Sigmoid colon (tissue), 7 donors: Measurements from ENCODE around the gene SEC16A. TPM values are rescaled to one million over a fixed set of nuclear protein-coding genes. Genes with fewer than 3 reads are reported as not detected.
A peak's percentile ranks its signal among the peaks of the same experiment; 100 is the strongest.

Experiments used
- DNase-seq: peaks from one replicate; pipeline ENCODE4 v3.0.0-alpha.2; 2019
- H3K27ac ChIP-seq, 4 donors: fragments of 200-600 bp; sonication (generic); one replicate each; pipeline ENCODE4 v1.5.1; 2016 to 2019; ENCODE audit warnings: mild to moderate bottlenecking in 1 of 4
- H3K27me3 ChIP-seq, 3 donors: fragments of 200-600 bp; sonication (generic); one replicate each; pipeline ENCODE4 v1.5.1; 2019; ENCODE audit warnings: mild to moderate bottlenecking in 1 of 3
- H3K36me3 ChIP-seq, 4 donors: fragments of 200-600 bp; sonication (generic); one replicate each; pipeline ENCODE4 v1.5.1; 2016 to 2019
- H3K4me1 ChIP-seq, 4 donors: fragments of 200-600 bp; sonication (generic); one replicate each; pipeline ENCODE4 v1.5.1; 2017 to 2019
- H3K4me3 ChIP-seq, 4 donors: fragments of 200-600 bp; sonication (generic); one replicate each; pipeline ENCODE4 v1.5.1; 2017 to 2019; ENCODE audit warnings: mild to moderate bottlenecking in 2 of 4, moderate library complexity in 1 of 4
- H3K9me3 ChIP-seq, 4 donors: fragments of 200-600 bp in 3 of 4; sonication (generic) in 3 of 4; one replicate each; pipeline versions ENCODE4 v1.5.1 to v1.6.1; 2013 to 2019
- CTCF ChIP-seq, 4 experiments: fragments of 450-650 bp in 3 of 4; fragments of 200-600 bp in 1 of 4; IDR thresholded peaks; one replicate each; pipeline ENCODE4 v1.5.1; 2016 to 2019; ENCODE audit warnings: antibody characterized with exemption in 4 of 4, mild to moderate bottlenecking in 3 of 4, moderate library complexity in 2 of 4
- EP300 ChIP-seq, 4 donors: sonication (generic); formaldehyde crosslinking; IDR thresholded peaks; one replicate each; pipeline ENCODE4 v1.6.1; 2017; ENCODE audit warnings: antibody characterized with exemption in 4 of 4
- POLR2A ChIP-seq, 2 donors: fragments of 450-650 bp; IDR thresholded peaks; one replicate each; pipeline ENCODE4 v1.6.1; 2016; ENCODE audit warnings: antibody characterized with exemption in 2 of 2, mild to moderate bottlenecking in 2 of 2, moderate library complexity in 2 of 2
- POLR2AphosphoS5 ChIP-seq, 4 donors: sonication (generic); formaldehyde crosslinking; IDR thresholded peaks; one replicate each; pipeline ENCODE4 v1.6.1; 2017; ENCODE audit warnings: antibody characterized with exemption in 4 of 4
- WGBS, 2 donors: extraction: QIAGEN DNeasy Blood & Tissue Kit; methylation state at CpG; one replicate each; pipeline ENCODE4 v1.1.7; 2013; 5-methylcytosine and 5-hydroxymethylcytosine counted together
- intact Hi-C: fragments of 100-400 bp; cut with DNase I; formaldehyde crosslinking; loops from one replicate; pipeline ENCODE4 v1.15.1; 2023
- polyA plus RNA-seq, 3 donors: library from polyadenylated mRNA; stranded (reverse); fragments of 200-250 nt; gene quantifications; one replicate each; pipeline ENCODE4 v1.2.3, GENCODE V29; 2013
- total RNA-seq, 4 donors: library from RNA; depleted of rRNA; stranded (reverse); fragments of >200 nt; gene quantifications; one replicate each; pipeline ENCODE4 v1.1.0, GENCODE V29; 2016
- donor health status: healthy with polysubstance abuse.
- donor health status: Bipolar disorder and iron deficiency.
- donor health status: healthy.

SEC16A gene
- total and polyA plus RNA-seq, 7 donors: 22.8 to 57.0 (median 27.5) TPM

- Histone ChIP-seq H3K9me3 (no peaks in the 10 kb centered on the region), H3K27me3 (no peaks in the 10 kb centered on the region), H3K36me3 (peaks cover 0 to under 1% (median 0%) of the 10 kb centered on the region in 4 donors), H3K4me1 (peaks cover 0 to 28% (median 20%) of the 10 kb centered on the region in 4 donors), H3K4me3 (no peak overlapping the region), H3K27ac (no peak overlapping the region)
- DNase-seq: no peak
- WGBS, 2 donors: 51 to 83% methylated on average over 17 of the region's 17 CpGs
- intact Hi-C loops: loop anchor here (5.0 kb wide), 3 partner anchors 38 to 203 kb away; no protein-coding TSS in a partner anchor
- TF ChIP-seq POLR2AphosphoS5 (IDR thresholded peaks at IDR 0.05) (no peak), POLR2A (IDR thresholded peaks at IDR 0.05) (no peak), EP300 (IDR thresholded peaks at IDR 0.05) (no peak), CTCF (IDR thresholded peaks at IDR 0.05) (no peak)
Observed at GRCh38 chr9:136489731-136490130, 6.9 kb upstream of the SEC16A start.

DNA sequence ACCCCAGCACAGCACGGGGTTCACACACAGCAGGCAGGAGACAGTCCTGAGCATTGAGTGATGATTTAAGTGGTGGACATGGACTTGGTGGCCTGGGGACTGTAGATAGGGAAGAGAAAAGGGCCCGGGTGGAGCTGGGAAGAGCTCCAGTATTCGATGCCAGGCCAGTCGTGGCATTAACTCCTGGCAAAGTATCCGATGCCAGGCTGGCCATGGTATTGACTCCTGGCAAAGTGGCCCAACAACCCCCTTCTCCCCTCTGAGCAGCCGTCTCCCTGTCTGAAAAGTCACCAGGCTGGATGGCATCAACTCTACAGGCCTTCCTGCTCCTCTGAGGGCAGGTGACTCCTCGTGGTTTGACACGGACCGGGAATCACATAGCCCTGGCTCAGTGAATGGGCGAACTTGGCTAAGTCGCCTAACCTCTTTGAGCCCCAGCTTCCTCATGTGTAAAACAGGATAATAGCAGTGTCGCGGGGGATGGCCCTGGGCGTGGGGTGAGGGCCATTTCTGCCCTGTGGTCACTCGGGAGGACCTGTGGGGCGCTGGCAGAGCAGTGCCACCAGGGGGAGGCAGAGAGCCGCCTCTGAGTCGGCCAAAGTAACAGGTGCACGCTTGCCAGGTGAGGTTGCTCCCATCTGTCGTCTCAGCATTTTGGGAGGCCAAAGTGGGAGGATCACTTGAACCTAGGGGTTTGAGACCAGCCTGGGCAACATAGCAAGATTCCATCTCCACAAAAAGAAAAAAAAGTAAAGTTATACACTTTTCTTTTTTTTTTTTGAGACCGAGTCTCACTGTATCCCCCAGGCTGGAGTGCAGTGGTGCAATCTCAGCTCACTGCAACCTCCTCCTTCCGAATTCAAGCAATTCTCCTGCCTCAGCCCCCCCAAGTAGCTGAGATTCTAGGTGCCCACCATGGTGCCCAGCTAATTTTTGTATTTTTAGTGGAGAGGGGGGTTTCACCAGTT lies 5.7 kb upstream of the SEC16A start:
- TF ChIP-seq POLR2A (IDR thresholded peaks at IDR 0.05) (no peak), POLR2AphosphoS5 (IDR thresholded peaks at IDR 0.05) (no peak), EP300 (IDR thresholded peaks at IDR 0.05) (no peak), CTCF (IDR thresholded peaks at IDR 0.05) (peak; percentile 92 to 99 (median 98))
- Histone ChIP-seq H3K9me3 (no peaks in the 10 kb centered on the region), H3K27me3 (no peaks in the 10 kb centered on the region), H3K4me3 (no peak overlapping the region), H3K36me3 (no peaks in the 10 kb centered on the region), H3K4me1 (peaks cover 0 to 26% (median 18%) of the 10 kb centered on the region in 4 donors), H3K27ac (no peak overlapping the region)
- WGBS, 2 donors: 22 to 33% methylated on average over 22 of the region's 22 CpGs
- DNase-seq: peak; percentile 85
- intact Hi-C loops: loop anchor here (1.0 to 5.0 kb wide), 3 partner anchors 54 to 204 kb away; no protein-coding TSS in a partner anchor

DNA sequence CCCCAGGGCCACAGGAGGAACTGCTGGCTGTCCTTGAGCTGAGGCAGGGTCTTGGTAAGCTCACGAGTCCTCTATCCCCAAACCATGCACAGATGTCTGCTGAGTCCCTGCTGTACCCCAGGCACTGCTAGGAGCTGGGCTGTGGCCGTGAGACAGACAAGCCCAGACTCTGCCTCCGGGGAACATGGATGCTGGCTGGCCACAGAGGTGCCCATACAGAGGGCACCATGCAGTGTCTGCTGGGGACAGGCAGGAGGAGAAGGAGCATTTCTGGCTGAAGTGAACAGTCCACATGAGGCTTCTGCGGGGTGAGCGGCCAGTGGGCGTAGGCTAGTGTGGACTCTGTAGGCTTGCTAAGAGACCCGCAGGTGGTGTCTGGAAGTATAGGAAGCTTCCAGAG lies 4.8 kb upstream of the SEC16A start:
- Histone ChIP-seq H3K27me3 (no peaks in the 10 kb centered on the region), H3K27ac (no peak overlapping the region), H3K9me3 (no peaks in the 10 kb centered on the region), H3K4me3 (no peak overlapping the region), H3K36me3 (no peaks in the 10 kb centered on the region), H3K4me1 (peaks cover 0 to 19% (median 13%) of the 10 kb centered on the region in 4 donors)
- DNase-seq: no peak
- TF ChIP-seq EP300 (IDR thresholded peaks at IDR 0.05) (no peak), POLR2AphosphoS5 (IDR thresholded peaks at IDR 0.05) (no peak), CTCF (IDR thresholded peaks at IDR 0.05) (no peak), POLR2A (IDR thresholded peaks at IDR 0.05) (no peak)
- intact Hi-C loops: loop anchor here (1.0 to 5.0 kb wide), 3 partner anchors 55 to 205 kb away; no protein-coding TSS in a partner anchor
- 91 to 92% methylated on average over 7 of the region's 7 CpGs for WGBS, 2 donors

GRCh38 chr9:136486823-136487620 lies 4.2 kb upstream of the SEC16A start:
- Histone ChIP-seq H3K4me3 (no peak overlapping the region), H3K9me3 (no peaks in the 10 kb centered on the region)
- WGBS, 2 donors: 88 to 92% methylated on average over 18 of the region's 18 CpGs

More at GRCh38 chr9:136486823-136487620, 4.2 kb upstream of the SEC16A start:
- no peak overlapping the region for H3K27ac ChIP-seq
- intact Hi-C loops: loop anchor here (5.0 kb wide), 2 partner anchors 55 to 205 kb away; no protein-coding TSS in a partner anchor
- TF ChIP-seq CTCF (IDR thresholded peaks at IDR 0.05) (no peak), POLR2AphosphoS5 (IDR thresholded peaks at IDR 0.05) (no peak), POLR2A (IDR thresholded peaks at IDR 0.05) (no peak), EP300 (IDR thresholded peaks at IDR 0.05) (no peak)
- no peaks in the 10 kb centered on the region for H3K27me3 ChIP-seq
- H3K36me3 ChIP-seq: no peaks in the 10 kb centered on the region
- H3K4me1 ChIP-seq: peaks cover 0 to 21% (median 15%) of the 10 kb centered on the region in 4 donors
- no peak for DNase-seq
